GM18511 (cell line): ENCODE results near the gene SMCO4.

ENCODE experiments used
- ATAC-seq: cut with Tn5 transposase; IDR thresholded peaks from one replicate; pipeline ENCODE4 v1.9.1; 2021; ENCODE audit warnings: mild to moderate bottlenecking, moderate library complexity; ENCODE audit not compliant: unreplicated experiment

The SMCO4 gene

GRCh38 chr11:93529707-93530467 is 13.3 kb downstream of the SMCO4 start:
- peak; percentile 40 for ATAC-seq

- ATAC-seq = no peak
Measured at GRCh38 chr11:93528757-93529645, 14.2 kb downstream of the SMCO4 start.

- ATAC-seq = no peak
Measured at GRCh38 chr11:93528252-93528651, 14.9 kb downstream of the SMCO4 start.

GRCh38 chr11:93526641-93527583 is 16.3 kb downstream of the SMCO4 start:
- ATAC-seq = peak; percentile 26

- ATAC-seq = peak; percentile 36
Measured at GRCh38 chr11:93526346-93526633, 16.9 kb downstream of the SMCO4 start.

GRCh38 chr11:93525601-93526345 is 17.4 kb downstream of the SMCO4 start:
- peak; percentile 14 for ATAC-seq

- ATAC-seq = no peak
Measured at GRCh38 chr11:93524858-93525257, 18.3 kb downstream of the SMCO4 start.

GRCh38 chr11:93524173-93524536 is 19.0 kb downstream of the SMCO4 start:
- ATAC-seq = peak; percentile 47

- peak; percentile 28 for ATAC-seq
Measured at GRCh38 chr11:93520726-93521509, 22.3 kb downstream of the SMCO4 start.

GRCh38 chr11:93519179-93519578 is 24.0 kb downstream of the SMCO4 start:
- ATAC-seq = no peak

GRCh38 chr11:93518081-93518480 is 25.1 kb downstream of the SMCO4 start:
- no peak for ATAC-seq

- no peak for ATAC-seq
Measured at GRCh38 chr11:93517611-93518010, 25.6 kb downstream of the SMCO4 start.

GRCh38 chr11:93517041-93517440 is 26.1 kb downstream of the SMCO4 start:
- ATAC-seq = no peak

GRCh38 chr11:93515441-93516025 is 27.7 kb downstream of the SMCO4 start:
- no peak for ATAC-seq

GRCh38 chr11:93514712-93515111 is 28.5 kb downstream of the SMCO4 start:
- ATAC-seq = no peak

GRCh38 chr11:93513772-93514171 is 29.4 kb downstream of the SMCO4 start:
- ATAC-seq = no peak

- peak; percentile 82 for ATAC-seq
Measured at GRCh38 chr11:93512949-93513667, 30.1 kb downstream of the SMCO4 start.

- ATAC-seq = peak; percentile 88
Measured at GRCh38 chr11:93512073-93512475, 31.1 kb downstream of the SMCO4 start.
